WTC11 (cell line): ENCODE results near the gene STPG4.

ENCODE experiments used
- CREB1 ChIP-seq: sonication (generic); formaldehyde crosslinking; IDR thresholded peaks from 2 replicates; pipeline ENCODE4 v1.8.0; 2023; ENCODE audit warnings: mild to moderate bottlenecking, missing genetic modification reagents
- CREM ChIP-seq: sonication (generic); formaldehyde crosslinking; IDR thresholded peaks from 2 replicates; pipeline ENCODE4 v1.8.1; 2022; ENCODE audit warnings: mild to moderate bottlenecking, missing genetic modification reagents, moderate library complexity
- KAT7 ChIP-seq: sonication (generic); formaldehyde crosslinking; IDR thresholded peaks from 2 replicates; pipeline ENCODE4 v1.8.1; 2023; ENCODE audit warnings: missing genetic modification reagents, mild to moderate bottlenecking, borderline replicate concordance
- NFYB ChIP-seq: sonication (generic); formaldehyde crosslinking; conservative IDR thresholded peaks from 2 replicates; pipeline ENCODE4 v1.8.0; 2022; ENCODE audit warnings: low read depth, missing genetic modification reagents
- RELA ChIP-seq: sonication (generic); formaldehyde crosslinking; IDR thresholded peaks from 2 replicates; pipeline ENCODE4 v1.8.1; 2022; ENCODE audit warnings: missing genetic modification reagents, mild to moderate bottlenecking, borderline replicate concordance
- SMAD4 ChIP-seq: sonication (generic); formaldehyde crosslinking; IDR thresholded peaks from 2 replicates; pipeline ENCODE4 v1.8.0; 2022; ENCODE audit warnings: mild to moderate bottlenecking, missing genetic modification reagents
- TCF7 ChIP-seq: sonication (generic); formaldehyde crosslinking; IDR thresholded peaks from 2 replicates; pipeline ENCODE4 v1.8.0; 2022; ENCODE audit warnings: mild to moderate bottlenecking, low read depth, missing genetic modification reagents, moderate library complexity
- TEAD1 ChIP-seq: sonication (generic); formaldehyde crosslinking; IDR thresholded peaks from 2 replicates; pipeline ENCODE4 v1.8.0; 2022; ENCODE audit warnings: mild to moderate bottlenecking, missing genetic modification reagents
- TEAD4 ChIP-seq: sonication (generic); formaldehyde crosslinking; IDR thresholded peaks from 2 replicates; pipeline ENCODE4 v1.8.0; 2022; ENCODE audit warnings: mild to moderate bottlenecking, missing genetic modification reagents
- TP53 ChIP-seq: sonication (generic); formaldehyde crosslinking; IDR thresholded peaks from 2 replicates; pipeline ENCODE4 v1.8.1; 2023; ENCODE audit warnings: mild to moderate bottlenecking, missing genetic modification reagents
- ZNF317 ChIP-seq: sonication (generic); formaldehyde crosslinking; IDR thresholded peaks from 2 replicates; pipeline ENCODE4 v1.8.1; 2023; ENCODE audit warnings: low read depth, mild to moderate bottlenecking, moderate library complexity, missing genetic modification reagents, borderline replicate concordance
- TF ChIP-seq, protein P1 (sequence below): fragments of 200-600 bp; IDR thresholded peaks from 2 replicates; pipeline ENCODE4 v1.8.0; 2022; ENCODE audit warnings: antibody characterized with exemption
- TF ChIP-seq, protein P2 (sequence below): sonication (generic); formaldehyde crosslinking; IDR thresholded peaks from 2 replicates; pipeline ENCODE4 v1.8.0; 2022; ENCODE audit warnings: mild to moderate bottlenecking, missing genetic modification reagents
- TF ChIP-seq, protein P3 (sequence below): sonication (generic); formaldehyde crosslinking; IDR thresholded peaks from 2 replicates; pipeline ENCODE4 v1.8.1; 2023; ENCODE audit warnings: mild to moderate bottlenecking, moderate library complexity, missing genetic modification reagents

DNA sequence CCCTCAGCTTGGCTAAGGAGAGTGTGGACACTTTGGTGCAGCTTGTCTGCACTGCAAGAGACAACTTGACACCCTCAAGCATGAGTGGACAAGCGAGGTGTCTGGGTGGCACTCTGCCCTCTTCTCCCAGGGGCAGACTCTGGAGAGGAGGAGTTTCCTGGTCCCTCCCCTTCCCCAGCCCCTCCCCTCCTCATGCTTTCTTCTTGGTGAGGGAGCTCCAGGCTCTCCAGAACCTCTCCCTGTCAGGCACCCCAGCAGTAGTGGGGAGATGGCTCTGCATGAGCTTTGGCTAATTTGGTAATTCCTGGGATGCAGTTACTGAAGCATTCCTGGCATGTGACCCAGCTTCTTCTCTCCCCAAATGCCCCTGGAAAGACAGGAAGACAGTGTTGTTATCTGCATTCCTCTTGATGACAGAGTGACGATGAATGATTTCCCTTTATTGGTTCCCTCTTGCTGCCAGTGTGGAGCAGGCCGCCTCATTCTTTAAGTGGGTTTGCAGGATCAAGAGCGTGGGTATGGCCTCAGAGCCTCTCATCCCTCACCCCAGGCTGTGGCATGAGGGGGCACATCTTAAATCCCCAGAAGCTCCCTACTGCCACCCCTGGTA, 89.2 kb downstream of the STPG4 start:
- TF ChIP-seq, protein P1, sequence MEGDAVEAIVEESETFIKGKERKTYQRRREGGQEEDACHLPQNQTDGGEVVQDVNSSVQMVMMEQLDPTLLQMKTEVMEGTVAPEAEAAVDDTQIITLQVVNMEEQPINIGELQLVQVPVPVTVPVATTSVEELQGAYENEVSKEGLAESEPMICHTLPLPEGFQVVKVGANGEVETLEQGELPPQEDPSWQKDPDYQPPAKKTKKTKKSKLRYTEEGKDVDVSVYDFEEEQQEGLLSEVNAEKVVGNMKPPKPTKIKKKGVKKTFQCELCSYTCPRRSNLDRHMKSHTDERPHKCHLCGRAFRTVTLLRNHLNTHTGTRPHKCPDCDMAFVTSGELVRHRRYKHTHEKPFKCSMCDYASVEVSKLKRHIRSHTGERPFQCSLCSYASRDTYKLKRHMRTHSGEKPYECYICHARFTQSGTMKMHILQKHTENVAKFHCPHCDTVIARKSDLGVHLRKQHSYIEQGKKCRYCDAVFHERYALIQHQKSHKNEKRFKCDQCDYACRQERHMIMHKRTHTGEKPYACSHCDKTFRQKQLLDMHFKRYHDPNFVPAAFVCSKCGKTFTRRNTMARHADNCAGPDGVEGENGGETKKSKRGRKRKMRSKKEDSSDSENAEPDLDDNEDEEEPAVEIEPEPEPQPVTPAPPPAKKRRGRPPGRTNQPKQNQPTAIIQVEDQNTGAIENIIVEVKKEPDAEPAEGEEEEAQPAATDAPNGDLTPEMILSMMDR = no peak
- TF ChIP-seq TCF7 (CRISPR knock-in tag) (no peak), CREB1 (no peak), RELA (CRISPR knock-in tag) (no peak), ZNF317 (CRISPR knock-in tag) (no peak), SMAD4 (CRISPR knock-in tag) (no peak), TEAD4 (no peak), TEAD1 (CRISPR knock-in tag) (no peak), TP53 (CRISPR knock-in tag) (no peak), CREM (CRISPR knock-in tag) (no peak), KAT7 (CRISPR knock-in tag) (no peak), NFYB (CRISPR knock-in tag) (no peak)
- TF ChIP-seq, protein P2, sequence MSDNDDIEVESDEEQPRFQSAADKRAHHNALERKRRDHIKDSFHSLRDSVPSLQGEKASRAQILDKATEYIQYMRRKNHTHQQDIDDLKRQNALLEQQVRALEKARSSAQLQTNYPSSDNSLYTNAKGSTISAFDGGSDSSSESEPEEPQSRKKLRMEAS (CRISPR knock-in tag) = no peak
- TF ChIP-seq, protein P3, sequence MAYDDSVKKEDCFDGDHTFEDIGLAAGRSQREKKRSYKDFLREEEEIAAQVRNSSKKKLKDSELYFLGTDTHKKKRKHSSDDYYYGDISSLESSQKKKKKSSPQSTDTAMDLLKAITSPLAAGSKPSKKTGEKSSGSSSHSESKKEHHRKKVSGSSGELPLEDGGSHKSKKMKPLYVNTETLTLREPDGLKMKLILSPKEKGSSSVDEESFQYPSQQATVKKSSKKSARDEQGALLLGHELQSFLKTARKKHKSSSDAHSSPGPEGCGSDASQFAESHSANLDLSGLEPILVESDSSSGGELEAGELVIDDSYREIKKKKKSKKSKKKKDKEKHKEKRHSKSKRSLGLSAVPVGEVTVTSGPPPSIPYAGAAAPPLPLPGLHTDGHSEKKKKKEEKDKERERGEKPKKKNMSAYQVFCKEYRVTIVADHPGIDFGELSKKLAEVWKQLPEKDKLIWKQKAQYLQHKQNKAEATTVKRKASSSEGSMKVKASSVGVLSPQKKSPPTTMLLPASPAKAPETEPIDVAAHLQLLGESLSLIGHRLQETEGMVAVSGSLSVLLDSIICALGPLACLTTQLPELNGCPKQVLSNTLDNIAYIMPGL (CRISPR knock-in tag) = no peak
